Caco-2 (cell line): ENCODE measurements around the gene ASH1L. TPM values are rescaled to one million over a fixed set of nuclear protein-coding genes. Genes with fewer than 3 reads are reported as not detected.

Experiments used
- BruUV-seq: library from RNA; stranded (reverse); fragments of 400-500 nt; replicated peaks from 2 replicates; lab custom pipeline; 2021; lab: Mats Ljungman, UMichigan
- CTCF ChIA-PET: fragments of 300-600 bp; sonication (Branson Sonifier 250); formaldehyde crosslinking; loops from one replicate; lab custom pipeline; 2022; ENCODE audit warnings: antibody characterized with exemption; lab: Charles Lee
- POLR2A ChIA-PET: fragments of 300-600 bp; sonication (Branson Sonifier 250); formaldehyde crosslinking; loops from one replicate; lab custom pipeline; 2022; ENCODE audit warnings: antibody characterized with exemption; lab: Charles Lee
- DNase-seq, 2 experiments: peaks; one replicate each; pipeline versions ENCODE4 v3.0.0 to v3.0.0-alpha.2; 2020 to 2022
- H3K27me3 ChIP-seq: replicated peaks from 2 replicates; pipeline ENCODE4 v1.6.0; 2011; ENCODE audit warnings: low read length; ENCODE audit not compliant: control insufficient read depth, insufficient read depth
- H3K36me3 ChIP-seq: 2 replicates; pipeline ENCODE4 v1.5.1; 2011; ENCODE audit warnings: low read length; ENCODE audit not compliant: control insufficient read depth, insufficient read depth
- H3K4me1 ChIP-seq: fragments of 250-450 bp; sonication (Bioruptor Pico); 2 replicates; pipeline ENCODE4 v1.5.1; 2020; ENCODE audit warnings: mild to moderate bottlenecking
- H3K4me3 ChIP-seq: 2 replicates; pipeline ENCODE4 v1.5.1; 2011; ENCODE audit warnings: low read depth, mild to moderate bottlenecking, control low read depth, low read length
- H3K9me3 ChIP-seq: fragments of 250-450 bp; sonication (Bioruptor Pico); 2 replicates; pipeline ENCODE4 v1.5.1; 2020; ENCODE audit warnings: mild to moderate bottlenecking, moderate library complexity
- H3K27ac Mint-ChIP-seq: one replicate; pipeline ENCODE4 v1.8.0; 2022; ENCODE audit warnings: mixed read lengths; ENCODE audit not compliant: unreplicated experiment
- H3K27me3 Mint-ChIP-seq: one replicate; pipeline ENCODE4 v1.8.0; 2022; ENCODE audit warnings: mixed read lengths; ENCODE audit not compliant: insufficient read depth, unreplicated experiment
- H3K36me3 Mint-ChIP-seq: one replicate; pipeline ENCODE4 v1.8.0; 2022; ENCODE audit warnings: mild to moderate bottlenecking, mixed read lengths; ENCODE audit not compliant: insufficient read depth, unreplicated experiment
- H3K4me1 Mint-ChIP-seq: one replicate; pipeline ENCODE4 v1.8.0; 2022; ENCODE audit warnings: low read depth, mixed read lengths; ENCODE audit not compliant: unreplicated experiment
- H3K4me3 Mint-ChIP-seq: one replicate; pipeline ENCODE4 v1.8.0; 2022; ENCODE audit warnings: mild to moderate bottlenecking, moderate library complexity, mixed read lengths; ENCODE audit not compliant: unreplicated experiment
- H3K9me3 Mint-ChIP-seq: one replicate; pipeline ENCODE4 v1.8.0; 2022; ENCODE audit warnings: mixed read lengths; ENCODE audit not compliant: unreplicated experiment
- CTCF ChIP-seq, 2 experiments: fragments of 200-600 bp in 1 of 2; IDR thresholded peaks; 1 replicate in 1 of 2; 2 replicates in 1 of 2; pipeline versions ENCODE4 v1.5.1 to v1.8.0; 2011 to 2022; ENCODE audit warnings: antibody characterized with exemption in 1 of 2, control low read depth in 1 of 2, inconsistent platforms in 1 of 2, low read depth in 1 of 2, low read length in 1 of 2, mild to moderate bottlenecking in 1 of 2, moderate library complexity in 1 of 2; ENCODE audit not compliant: insufficient read depth in 1 of 2, severe bottlenecking in 1 of 2, unreplicated experiment in 1 of 2
- intact Hi-C: fragments of 100-400 bp; cut with micrococcal nuclease; formaldehyde crosslinking; loops from one replicate; pipeline ENCODE4 v1.10.0; 2022; ENCODE audit not compliant: unreplicated experiment
- total RNA-seq: library from RNA; stranded (reverse); gene quantifications from 2 replicates; pipeline ENCODE4 v1.2.3, GENCODE V29; 2022

Gene ASH1L
- total RNA-seq, 1 experiment from 2014 or later: 39.4 TPM

- no peak overlapping the region for H3K4me3 Mint-ChIP-seq
These were observed 266.7 kb downstream of the ASH1L start for GRCh38 chr1:155295942-155296267.

GRCh38 chr1:155295183-155295941 lies 267.2 kb downstream of the ASH1L start:
- POLR2A ChIA-PET: no interaction called here

More at GRCh38 chr1:155295942-155296267, 266.7 kb downstream of the ASH1L start:
- CTCF ChIA-PET: no interaction called here
- no peaks in the 10 kb centered on the region for H3K9me3 ChIP-seq
- BruUV-seq: no TSS peak
- H3K36me3 ChIP-seq: no peaks in the 10 kb centered on the region
- Mint-ChIP-seq H3K27me3 (no peaks in the 10 kb centered on the region), H3K4me1 (no peaks in the 10 kb centered on the region), H3K9me3 (no peaks in the 10 kb centered on the region), H3K36me3 (peaks cover 4% of the 10 kb centered on the region), H3K27ac (no peak overlapping the region)
- POLR2A ChIA-PET: no interaction called here
- no peaks in the 10 kb centered on the region for H3K4me1 ChIP-seq
- intact Hi-C loops: no loop called here
- TF ChIP-seq CTCF (IDR thresholded peaks at IDR 0.05; ENCODE audit: insufficient read depth in 1 of 2, low read depth in 1 of 2, low read length in 1 of 2, severe bottlenecking in 1 of 2, unreplicated experiment in 1 of 2): no peak
- H3K4me3 ChIP-seq: no peak overlapping the region
- no peak for DNase-seq
- H3K27me3 ChIP-seq: no peaks in the 10 kb centered on the region

GRCh38 chr1:155294520-155295182 lies 268.0 kb downstream of the ASH1L start:
- Histone ChIP-seq H3K4me3 (no peak overlapping the region), H3K36me3 (no peaks in the 10 kb centered on the region)
- POLR2A ChIA-PET: no interaction called here

More at GRCh38 chr1:155295183-155295941, 267.2 kb downstream of the ASH1L start:
- Mint-ChIP-seq H3K27ac (no peak overlapping the region), H3K27me3 (no peaks in the 10 kb centered on the region), H3K9me3 (no peaks in the 10 kb centered on the region), H3K36me3 (peaks cover 4% of the 10 kb centered on the region), H3K4me1 (no peaks in the 10 kb centered on the region), H3K4me3 (no peak overlapping the region)
- Histone ChIP-seq H3K4me1 (no peaks in the 10 kb centered on the region), H3K36me3 (no peaks in the 10 kb centered on the region), H3K4me3 (no peak overlapping the region), H3K27me3 (no peaks in the 10 kb centered on the region), H3K9me3 (no peaks in the 10 kb centered on the region)
- intact Hi-C loops: no loop called here
- no peak for DNase-seq
- BruUV-seq: no TSS peak
- TF ChIP-seq CTCF (IDR thresholded peaks at IDR 0.05; ENCODE audit: insufficient read depth in 1 of 2, low read depth in 1 of 2, low read length in 1 of 2, severe bottlenecking in 1 of 2, unreplicated experiment in 1 of 2): no peak
- CTCF ChIA-PET: no interaction called here

More at GRCh38 chr1:155294520-155295182, 268.0 kb downstream of the ASH1L start:
- no peaks in the 10 kb centered on the region for H3K27me3 ChIP-seq
- Mint-ChIP-seq H3K27ac (no peak overlapping the region), H3K4me3 (no peak overlapping the region), H3K4me1 (no peaks in the 10 kb centered on the region), H3K27me3 (no peaks in the 10 kb centered on the region), H3K36me3 (peaks cover 4% of the 10 kb centered on the region), H3K9me3 (no peaks in the 10 kb centered on the region)
- CTCF ChIA-PET: no interaction called here
- intact Hi-C loops: no loop called here
- DNase-seq: no peak
- BruUV-seq: no TSS peak
- H3K9me3 ChIP-seq: no peaks in the 10 kb centered on the region
- no peaks in the 10 kb centered on the region for H3K4me1 ChIP-seq
- no peak for TF ChIP-seq CTCF (IDR thresholded peaks at IDR 0.05; ENCODE audit: insufficient read depth in 1 of 2, low read depth in 1 of 2, low read length in 1 of 2, severe bottlenecking in 1 of 2, unreplicated experiment in 1 of 2)
